Loucy (cell line): ENCODE measurements around the gene HTN3.
"Not testable (repeated sequence)": the region's sequence is repeated elsewhere in the genome, so short reads cannot be mapped to it uniquely, and the experiment has no call there.

Experiments
- H2AFZ ChIP-seq: fragments of 200-600 bp; sonication (generic); 2 replicates; pipeline ENCODE4 v1.6.0; 2016; ENCODE audit warnings: antibody characterized with exemption, mild to moderate bottlenecking, low read length, moderate library complexity
- H3F3A ChIP-seq: fragments of 200-600 bp; 2 replicates; pipeline ENCODE4 v1.6.0; 2016; ENCODE audit warnings: antibody characterized with exemption, low read depth, mild to moderate bottlenecking
- H3K27me3 ChIP-seq: fragments of 200-600 bp; sonication (generic); 2 replicates; pipeline ENCODE4 v1.6.1; 2014; ENCODE audit warnings: low read length, mild to moderate bottlenecking; ENCODE audit not compliant: insufficient read depth, poor library complexity, severe bottlenecking
- H3K36me3 ChIP-seq: fragments of 200-600 bp; sonication (generic); 2 replicates; pipeline ENCODE4 v1.6.1; 2016; ENCODE audit warnings: low read length; ENCODE audit not compliant: insufficient read depth
- H3K4me1 ChIP-seq: fragments of 200-600 bp; sonication (generic); 2 replicates; pipeline ENCODE4 v1.5.1; 2014; ENCODE audit warnings: low read length, mild to moderate bottlenecking; ENCODE audit not compliant: insufficient read depth, poor library complexity, severe bottlenecking
- H3K4me2 ChIP-seq: fragments of 200-600 bp; sonication (generic); 2 replicates; pipeline ENCODE4 v1.6.0; 2014; ENCODE audit warnings: antibody characterized with exemption, low read length, low read depth, mild to moderate bottlenecking; ENCODE audit not compliant: poor library complexity, severe bottlenecking
- H3K4me3 ChIP-seq: fragments of 200-600 bp; sonication (generic); 2 replicates; pipeline ENCODE4 v1.5.1; 2014; ENCODE audit warnings: low read length, mild to moderate bottlenecking, mixed read lengths; ENCODE audit not compliant: poor library complexity, severe bottlenecking
- H3K79me2 ChIP-seq: fragments of 200-600 bp; sonication (generic); 2 replicates; pipeline ENCODE4 v1.6.1; 2014; ENCODE audit warnings: low read length; ENCODE audit not compliant: insufficient read depth
- H3K9ac ChIP-seq: fragments of 200-600 bp; sonication (generic); 2 replicates; pipeline ENCODE4 v1.6.0; 2014; ENCODE audit warnings: mild to moderate bottlenecking, low read depth, low read length, moderate library complexity; ENCODE audit not compliant: poor library complexity, severe bottlenecking
- H3K9me2 ChIP-seq: fragments of 200-600 bp; sonication (generic); replicated peaks from 2 replicates; pipeline ENCODE4 v1.6.1; 2016; ENCODE audit warnings: low read depth, low read length, mixed read lengths
- H3K9me3 ChIP-seq: fragments of 200-600 bp; sonication (generic); 2 replicates; pipeline ENCODE4 v1.6.1; 2014; ENCODE audit warnings: mild to moderate bottlenecking, antibody characterized with exemption, low read length, low read depth; ENCODE audit not compliant: insufficient read depth
- H4K20me1 ChIP-seq: fragments of 200-600 bp; sonication (generic); 2 replicates; pipeline ENCODE4 v1.6.0; 2014; ENCODE audit warnings: antibody characterized with exemption, low read length, mild to moderate bottlenecking; ENCODE audit not compliant: insufficient read depth, poor library complexity, severe bottlenecking
- EZH2phosphoT487 ChIP-seq: fragments of 200-600 bp; IDR thresholded peaks from 2 replicates; pipeline ENCODE4 v1.6.1; 2018; ENCODE audit warnings: antibody characterized with exemption, mild to moderate bottlenecking, moderate library complexity, borderline replicate concordance
- TF ChIP-seq, protein P1 (sequence below): fragments of 200-600 bp; sonication (generic); conservative IDR thresholded peaks from 2 replicates; pipeline ENCODE4 v1.5.1; 2014; ENCODE audit warnings: mild to moderate bottlenecking, antibody characterized with exemption, low read length

Gene HTN3

DNA sequence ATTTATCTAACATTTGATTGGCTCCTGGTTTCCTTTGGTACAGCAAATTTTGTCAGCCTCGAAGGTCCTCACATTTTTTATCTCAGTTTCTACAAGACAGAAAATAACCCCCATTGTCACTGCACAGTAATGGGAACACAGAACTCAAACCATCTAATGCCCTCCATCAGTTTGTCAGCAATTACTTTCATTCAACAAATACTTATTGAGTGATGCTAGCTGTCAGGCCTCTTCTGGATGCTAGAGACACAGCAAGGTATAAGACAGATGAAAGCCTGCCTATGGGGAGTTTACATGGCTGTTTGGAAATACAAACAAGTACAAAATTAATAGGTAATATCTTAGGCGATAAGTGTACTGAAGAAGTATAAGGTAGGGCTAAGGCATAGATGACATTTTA lies 5.0 kb upstream of the HTN3 start:
- Histone ChIP-seq H3K9ac (no peak overlapping the region), H3K79me2 (no peaks in the 10 kb centered on the region), H3F3A (no peaks in the 10 kb centered on the region), H4K20me1 (no peaks in the 10 kb centered on the region), H3K9me2 (no peaks in the 10 kb centered on the region), H2AFZ (no peak overlapping the region), H3K4me3 (no peak overlapping the region), H3K9me3 (no peaks in the 10 kb centered on the region), H3K4me1 (no peaks in the 10 kb centered on the region), H3K36me3 (no peaks in the 10 kb centered on the region), H3K4me2 (no peak overlapping the region), H3K27me3 (no peaks in the 10 kb centered on the region)
- TF ChIP-seq EZH2phosphoT487 = no peak
- TF ChIP-seq, protein P1, sequence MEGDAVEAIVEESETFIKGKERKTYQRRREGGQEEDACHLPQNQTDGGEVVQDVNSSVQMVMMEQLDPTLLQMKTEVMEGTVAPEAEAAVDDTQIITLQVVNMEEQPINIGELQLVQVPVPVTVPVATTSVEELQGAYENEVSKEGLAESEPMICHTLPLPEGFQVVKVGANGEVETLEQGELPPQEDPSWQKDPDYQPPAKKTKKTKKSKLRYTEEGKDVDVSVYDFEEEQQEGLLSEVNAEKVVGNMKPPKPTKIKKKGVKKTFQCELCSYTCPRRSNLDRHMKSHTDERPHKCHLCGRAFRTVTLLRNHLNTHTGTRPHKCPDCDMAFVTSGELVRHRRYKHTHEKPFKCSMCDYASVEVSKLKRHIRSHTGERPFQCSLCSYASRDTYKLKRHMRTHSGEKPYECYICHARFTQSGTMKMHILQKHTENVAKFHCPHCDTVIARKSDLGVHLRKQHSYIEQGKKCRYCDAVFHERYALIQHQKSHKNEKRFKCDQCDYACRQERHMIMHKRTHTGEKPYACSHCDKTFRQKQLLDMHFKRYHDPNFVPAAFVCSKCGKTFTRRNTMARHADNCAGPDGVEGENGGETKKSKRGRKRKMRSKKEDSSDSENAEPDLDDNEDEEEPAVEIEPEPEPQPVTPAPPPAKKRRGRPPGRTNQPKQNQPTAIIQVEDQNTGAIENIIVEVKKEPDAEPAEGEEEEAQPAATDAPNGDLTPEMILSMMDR = no peak

DNA sequence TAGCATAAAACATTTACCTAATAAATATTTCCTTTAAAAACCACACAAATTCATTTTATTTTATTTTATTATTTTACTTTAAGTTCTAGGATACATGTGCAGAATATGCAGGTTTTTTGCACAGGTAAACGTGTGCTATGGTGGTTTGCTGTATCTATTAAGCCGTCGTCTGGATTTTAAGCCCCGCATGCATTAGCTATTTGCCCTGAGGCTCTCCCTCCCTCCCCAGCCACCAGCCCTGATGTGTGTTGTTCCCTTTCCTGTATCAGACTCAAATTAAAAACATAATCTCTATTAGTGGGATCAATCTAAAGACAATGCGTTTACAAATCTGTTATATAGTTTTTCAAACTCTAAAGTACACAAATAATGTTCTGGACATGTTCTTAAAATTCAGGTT lies 1.2 kb upstream of the HTN3 start:
- Histone ChIP-seq H4K20me1 (no peaks in the 10 kb centered on the region), H3K4me2 (no peak overlapping the region), H3F3A (no peaks in the 10 kb centered on the region), H3K27me3 (no peaks in the 10 kb centered on the region), H3K9ac (no peak overlapping the region), H3K4me3 (no peak overlapping the region), H2AFZ (no peak overlapping the region), H3K79me2 (no peaks in the 10 kb centered on the region), H3K9me3 (no peaks in the 10 kb centered on the region), H3K36me3 (no peaks in the 10 kb centered on the region), H3K9me2 (no peaks in the 10 kb centered on the region), H3K4me1 (no peaks in the 10 kb centered on the region)
- TF ChIP-seq, protein P1 = no peak
- no peak for TF ChIP-seq EZH2phosphoT487

DNA sequence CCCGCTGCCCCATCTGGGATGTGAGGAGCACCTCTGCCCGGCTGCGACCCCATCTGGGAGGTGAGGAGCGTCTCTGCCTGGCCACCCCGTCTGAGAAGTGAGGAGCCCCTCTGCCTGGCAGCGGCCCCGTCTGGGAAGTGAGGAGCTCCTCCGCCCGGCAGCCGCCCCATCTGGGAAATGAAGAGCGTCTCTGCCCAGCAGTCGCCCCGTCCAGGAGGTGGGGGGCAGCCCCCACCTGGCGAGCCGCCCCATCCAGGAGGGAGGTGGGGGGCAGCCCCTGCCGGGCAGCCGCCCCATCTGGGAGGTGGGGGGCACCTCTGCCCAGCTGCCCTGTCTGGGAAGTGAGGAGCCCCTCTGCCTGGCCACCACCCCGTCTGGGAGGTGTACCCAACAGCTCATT lies 9.3 kb downstream of the HTN3 start:
- not testable (repeated sequence) for H3K36me3 ChIP-seq, H2AFZ ChIP-seq, H3K4me1 ChIP-seq, H4K20me1 ChIP-seq, H3K4me2 ChIP-seq, H3K27me3 ChIP-seq, H3K9me3 ChIP-seq, H3K79me2 ChIP-seq, H3F3A ChIP-seq, H3K9me2 ChIP-seq, H3K9ac ChIP-seq, H3K4me3 ChIP-seq

DNA sequence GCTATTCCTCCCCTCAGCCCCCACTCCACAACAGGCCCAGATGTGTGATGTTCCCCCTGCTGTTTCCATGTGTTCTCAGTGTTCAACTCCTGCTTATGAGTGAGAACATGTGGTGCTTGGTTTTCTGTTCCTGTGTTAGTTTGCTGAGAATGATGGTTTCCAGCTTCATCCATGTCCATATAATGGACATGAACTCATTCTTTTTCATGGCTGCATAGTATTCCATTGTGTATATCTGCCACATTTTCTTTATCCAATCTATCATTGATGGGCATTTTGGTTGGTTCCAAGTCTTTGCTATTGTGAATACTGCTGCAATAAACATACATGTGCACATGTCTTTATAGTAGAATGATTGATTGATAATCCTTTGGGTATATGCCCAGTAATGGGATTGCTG lies 11.7 kb downstream of the HTN3 start:
- H3K4me3 ChIP-seq, H3K9ac ChIP-seq, H4K20me1 ChIP-seq, H3F3A ChIP-seq, H2AFZ ChIP-seq, H3K9me3 ChIP-seq, H3K79me2 ChIP-seq, H3K9me2 ChIP-seq, H3K27me3 ChIP-seq, H3K4me1 ChIP-seq, H3K4me2 ChIP-seq, H3K36me3 ChIP-seq: not testable (repeated sequence)
